ENCODE data around the gene IDI1. TPM values are rescaled to one million over a fixed set of nuclear protein-coding genes. Genes with fewer than 3 reads are reported as not detected.
A peak's percentile ranks its signal among the peaks of the same experiment; 100 is the strongest.

The IDI1 gene
- total and polyA plus RNA-seq, 2 of the 4 experiments (the other 2 are of a cell fraction), result 27.3 to 27.4 TPM

- peak within 1 kb of the TSS; percentile 20; the same call in 1 of the 2 replicates for H3K23ac ChIP-seq (ENCODE audit: low read depth, low read length)
- H2BK15ac ChIP-seq (ENCODE audit: low read depth, low read length), result no peak within 1 kb of the TSS
- H3K4ac ChIP-seq (ENCODE audit: low read depth, low read length), result peak within 1 kb of the TSS; percentile 89
- peaks cover 2% of the 10 kb centered on the region for H3K4me1 ChIP-seq (ENCODE audit: control insufficient read depth, insufficient read depth, low read length)
- H3K9ac ChIP-seq (ENCODE audit: low read depth, low read length), result peak within 1 kb of the TSS; percentile 94
- peaks cover 21% of the 10 kb centered on the region for H4K20me1 ChIP-seq (ENCODE audit: insufficient read depth, low read length)
- H2BK20ac ChIP-seq (ENCODE audit: low read depth, low read length), result no peak within 1 kb of the TSS
- peak within 1 kb of the TSS; percentile 72 to 80 for H4K8ac ChIP-seq (ENCODE audit: low read depth in 2 of 2, low read length in 2 of 2)
- peak within 1 kb of the TSS; percentile 30; the same call in 1 of the 2 replicates for H2BK120ac ChIP-seq (ENCODE audit: low read depth, low read length)
- H3K56ac ChIP-seq (ENCODE audit: extremely low read depth, insufficient read depth, low read length), result peak within 1 kb of the TSS; percentile 26
- no peaks in the 10 kb centered on the region for H3K27me3 ChIP-seq (ENCODE audit: control insufficient read depth, insufficient read depth, low read length)
- H3K18ac ChIP-seq (ENCODE audit: low read depth, low read length), result peak within 1 kb of the TSS; percentile 76; the same call in 1 of the 2 replicates
- ChIA-PET POLR2A (ENCODE audit: unreplicated experiment) (interaction anchor here (0.6 to 0.7 kb wide), 2 partner anchors 188 to 211 kb away, joined by 3 to 11 read pairs; no protein-coding TSS in a partner anchor), CTCF (no interaction called here)
- H2AK5ac ChIP-seq (ENCODE audit: low read depth, low read length), result peak within 1 kb of the TSS; percentile 71; the same call in 1 of the 2 replicates
- intact Hi-C loops (cut with micrococcal nuclease) (no loop called here), dilution Hi-C loops (cut with HindIII; ENCODE audit: low sequenced_read_pairs, unreplicated experiment) (no loop called here), in situ Hi-C loops (cut with MboI; ENCODE audit: low sequenced_read_pairs) (no loop called here)
- WGBS, 2 experiments (ENCODE audit: extremely low coverage in 2 of 2, insufficient read length in 1 of 2), result 0% methylated on average over 50 of the region's 87 CpGs; no CpG with 5 or more reads in 1 of the 2 experiments
- DNase-seq, result peak; percentile 90
- BruUV-seq (replicated peaks), result no TSS peak
- H3K9me1 ChIP-seq (ENCODE audit: insufficient read depth, low read length), result peaks cover 14% of the 10 kb centered on the region
- H3K4me3 ChIP-seq (ENCODE audit: insufficient read depth, low read depth, low read length), result peak within 1 kb of the TSS; percentile 93
- peaks cover 32 to 59% of the 10 kb centered on the region in 2 experiments for H3K79me1 ChIP-seq (ENCODE audit: low read depth in 1 of 2, low read length in 2 of 2)
- peaks cover 4% of the 10 kb centered on the region for H3K36me3 ChIP-seq (ENCODE audit: control insufficient read depth, insufficient read depth, low read length)
- peak; percentile 88 for ATAC-seq (ENCODE audit: low read depth)
- H3K4me2 ChIP-seq (ENCODE audit: low read depth, low read length), result peak within 1 kb of the TSS; percentile 95
- H3K14ac ChIP-seq (replicated peaks; ENCODE audit: low read depth, low read length), result peak within 1 kb of the TSS; percentile 77
- peak within 1 kb of the TSS; percentile 77 for H4K5ac ChIP-seq (ENCODE audit: low read depth, low read length)
- H2AK9ac ChIP-seq (replicated peaks; ENCODE audit: low read depth, low read length, poor library complexity), result peak within 1 kb of the TSS; percentile 99
- H3K27ac ChIP-seq (ENCODE audit: insufficient read depth, low read length), result peak within 1 kb of the TSS; percentile 98
- H4K91ac ChIP-seq (ENCODE audit: insufficient read depth, low read depth, low read length), result peak within 1 kb of the TSS; percentile 81
- peak within 1 kb of the TSS; percentile 97 for H2BK5ac ChIP-seq (ENCODE audit: low read depth, low read length, poor library complexity, severe bottlenecking)
- peak within 1 kb of the TSS; percentile 97 for H2AFZ ChIP-seq (replicated peaks; ENCODE audit: low read length, poor library complexity)
- H3K9me3 ChIP-seq (ENCODE audit: control insufficient read depth, insufficient read depth, low read length), result no peaks in the 10 kb centered on the region
- TF ChIP-seq, protein P1, sequence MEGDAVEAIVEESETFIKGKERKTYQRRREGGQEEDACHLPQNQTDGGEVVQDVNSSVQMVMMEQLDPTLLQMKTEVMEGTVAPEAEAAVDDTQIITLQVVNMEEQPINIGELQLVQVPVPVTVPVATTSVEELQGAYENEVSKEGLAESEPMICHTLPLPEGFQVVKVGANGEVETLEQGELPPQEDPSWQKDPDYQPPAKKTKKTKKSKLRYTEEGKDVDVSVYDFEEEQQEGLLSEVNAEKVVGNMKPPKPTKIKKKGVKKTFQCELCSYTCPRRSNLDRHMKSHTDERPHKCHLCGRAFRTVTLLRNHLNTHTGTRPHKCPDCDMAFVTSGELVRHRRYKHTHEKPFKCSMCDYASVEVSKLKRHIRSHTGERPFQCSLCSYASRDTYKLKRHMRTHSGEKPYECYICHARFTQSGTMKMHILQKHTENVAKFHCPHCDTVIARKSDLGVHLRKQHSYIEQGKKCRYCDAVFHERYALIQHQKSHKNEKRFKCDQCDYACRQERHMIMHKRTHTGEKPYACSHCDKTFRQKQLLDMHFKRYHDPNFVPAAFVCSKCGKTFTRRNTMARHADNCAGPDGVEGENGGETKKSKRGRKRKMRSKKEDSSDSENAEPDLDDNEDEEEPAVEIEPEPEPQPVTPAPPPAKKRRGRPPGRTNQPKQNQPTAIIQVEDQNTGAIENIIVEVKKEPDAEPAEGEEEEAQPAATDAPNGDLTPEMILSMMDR (conservative IDR thresholded peaks at IDR 0.05; ENCODE audit: low read depth, low read length), result no peak
- TF ChIP-seq RFX5 (IDR thresholded peaks at IDR 0.05; ENCODE audit: low read depth, low read length) (no peak), CHD1 (IDR thresholded peaks at IDR 0.05; ENCODE audit: low read depth, low read length) (peak; percentile 87; the same call in 1 of the 2 replicates), MAZ (IDR thresholded peaks at IDR 0.05; ENCODE audit: borderline replicate concordance, low read depth, low read length) (peak; percentile 91), SMC3 (IDR thresholded peaks at IDR 0.05; ENCODE audit: low read depth, low read length) (no peak), MXI1 (IDR thresholded peaks at IDR 0.05; ENCODE audit: borderline replicate concordance, low read depth, low read length) (peak; percentile 25; the same call in 1 of the 2 replicates), RCOR1 (IDR thresholded peaks at IDR 0.05; ENCODE audit: insufficient replicate concordance, low read length) (no peak), FOS (IDR thresholded peaks at IDR 0.05; ENCODE audit: low read depth, low read length) (peak; percentile 59), MAFK (IDR thresholded peaks at IDR 0.05; ENCODE audit: low read depth, low read length) (no peak), POLR2A (IDR thresholded peaks at IDR 0.05; ENCODE audit: low read depth, low read length) (peak; percentile 95), NFE2L2 (IDR thresholded peaks at IDR 0.05; ENCODE audit: low read depth, low read length) (no peak), RAD21 (IDR thresholded peaks at IDR 0.05; ENCODE audit: low read length) (no peak), BHLHE40 (IDR thresholded peaks at IDR 0.05; ENCODE audit: low read depth, low read length) (peak; percentile 61; the same call in 1 of the 2 replicates)
- TF ChIP-seq, protein P2, sequence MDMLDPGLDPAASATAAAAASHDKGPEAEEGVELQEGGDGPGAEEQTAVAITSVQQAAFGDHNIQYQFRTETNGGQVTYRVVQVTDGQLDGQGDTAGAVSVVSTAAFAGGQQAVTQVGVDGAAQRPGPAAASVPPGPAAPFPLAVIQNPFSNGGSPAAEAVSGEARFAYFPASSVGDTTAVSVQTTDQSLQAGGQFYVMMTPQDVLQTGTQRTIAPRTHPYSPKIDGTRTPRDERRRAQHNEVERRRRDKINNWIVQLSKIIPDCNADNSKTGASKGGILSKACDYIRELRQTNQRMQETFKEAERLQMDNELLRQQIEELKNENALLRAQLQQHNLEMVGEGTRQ (IDR thresholded peaks at IDR 0.05; ENCODE audit: low read depth, low read length), result no peak; the same call in none of the 2 replicates
These were observed 7.6 kb upstream of the IDI1 start, which contains the start of gene WDR37 for GRCh38 chr10:1056326-1057105. WDR37 (plus strand) TSS chr10:1056385; CDS start chr10:1072156, 15,771 bp downstream.
